Bronchial epithelial cell (primary cell): Measurements from ENCODE around the gene TULP4. TPM values are rescaled to one million over a fixed set of nuclear protein-coding genes. Genes with fewer than 3 reads are reported as not detected.

Experiments
- DNase-seq: peaks from one replicate; pipeline ENCODE4 v3.0.0-alpha.2; 2010; ENCODE audit warnings: low read depth
- FAIRE-seq: peaks from 2 replicates; lab custom pipeline; 2011; peaks lifted over from hg19 to GRCh38; lab: Jason Lieb, UNC
- H3K27me3 ChIP-seq: 2 replicates; pipeline ENCODE4 v1.5.1; 2011; ENCODE audit warnings: low read length; ENCODE audit not compliant: control insufficient read depth, insufficient read depth
- H3K36me3 ChIP-seq: 2 replicates; pipeline ENCODE4 v1.5.1; 2011; ENCODE audit warnings: low read length; ENCODE audit not compliant: control insufficient read depth, insufficient read depth
- H3K4me3 ChIP-seq: 2 replicates; pipeline ENCODE4 v1.5.1; 2011; ENCODE audit warnings: mild to moderate bottlenecking, low read depth, low read length, control low read depth
- total RNA-seq: library from RNA; depleted of rRNA; stranded (reverse); fragments of >200 nt; gene quantifications from 2 replicates; pipeline ENCODE4 v1.2.1, GENCODE V29; 2014
- TF ChIP-seq, protein P1 (sequence below): IDR thresholded peaks from 2 replicates; pipeline ENCODE4 v1.5.1; 2011; ENCODE audit warnings: mild to moderate bottlenecking, moderate library complexity, low read length, control low read depth, inconsistent platforms; ENCODE audit not compliant: insufficient read depth, severe bottlenecking

TULP4 gene
- total RNA-seq, 1 donor from 2014 or later = 127 TPM

DNA sequence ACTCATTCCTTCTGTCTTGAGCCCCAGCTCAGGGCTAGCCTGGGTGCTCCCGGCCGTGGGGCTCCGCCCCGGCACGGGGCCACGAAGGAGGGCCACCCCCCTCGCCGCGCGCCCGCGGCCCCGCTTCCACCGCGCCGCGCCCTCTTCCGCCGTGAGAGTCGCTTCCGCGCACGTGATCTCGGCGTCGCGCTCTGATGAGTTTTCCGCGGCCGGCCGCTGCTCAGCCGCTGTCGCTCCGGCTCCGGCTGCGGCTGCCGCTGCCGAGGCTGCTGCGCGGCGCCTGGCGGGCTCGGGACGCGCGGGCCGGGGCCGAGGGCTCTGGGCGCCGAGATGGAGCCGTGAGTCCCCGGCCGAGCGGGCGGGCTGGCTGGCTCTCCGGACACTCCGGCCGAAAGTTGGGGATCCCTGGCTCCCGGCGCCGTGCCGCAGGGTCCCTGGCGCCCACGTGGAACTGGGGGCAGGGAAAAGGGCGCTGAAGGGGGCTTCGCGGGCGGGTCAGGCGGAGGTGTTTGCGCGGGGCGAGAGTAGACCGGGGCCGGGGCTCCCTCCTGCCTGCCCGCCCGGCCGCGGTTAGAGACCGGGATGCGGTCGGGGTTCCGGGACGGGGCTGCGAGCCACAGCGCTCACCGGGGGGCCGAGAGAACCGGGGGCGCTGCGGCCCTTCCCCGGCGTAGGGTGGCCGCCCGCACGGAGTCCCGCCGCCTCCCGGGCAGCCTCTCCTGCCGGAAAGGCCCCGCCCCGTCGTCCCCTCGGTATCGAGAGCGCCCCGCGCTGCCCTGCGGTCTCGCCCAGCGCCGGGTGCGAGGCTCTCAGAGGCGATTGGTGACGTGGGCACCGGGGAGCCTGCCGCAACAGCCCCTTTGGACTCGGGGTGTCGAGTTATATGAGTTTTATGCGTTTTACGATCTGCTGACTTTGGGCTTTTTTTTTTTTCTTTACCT is 247.9 kb downstream of the TULP4 start, which contains the start of gene TMEM181:
TSS of gene TMEM181 (plus strand) at position 197 of the 941 bp plus-strand sequence. CDS start at position 331, 134 bp downstream.
- TF ChIP-seq, protein P1, sequence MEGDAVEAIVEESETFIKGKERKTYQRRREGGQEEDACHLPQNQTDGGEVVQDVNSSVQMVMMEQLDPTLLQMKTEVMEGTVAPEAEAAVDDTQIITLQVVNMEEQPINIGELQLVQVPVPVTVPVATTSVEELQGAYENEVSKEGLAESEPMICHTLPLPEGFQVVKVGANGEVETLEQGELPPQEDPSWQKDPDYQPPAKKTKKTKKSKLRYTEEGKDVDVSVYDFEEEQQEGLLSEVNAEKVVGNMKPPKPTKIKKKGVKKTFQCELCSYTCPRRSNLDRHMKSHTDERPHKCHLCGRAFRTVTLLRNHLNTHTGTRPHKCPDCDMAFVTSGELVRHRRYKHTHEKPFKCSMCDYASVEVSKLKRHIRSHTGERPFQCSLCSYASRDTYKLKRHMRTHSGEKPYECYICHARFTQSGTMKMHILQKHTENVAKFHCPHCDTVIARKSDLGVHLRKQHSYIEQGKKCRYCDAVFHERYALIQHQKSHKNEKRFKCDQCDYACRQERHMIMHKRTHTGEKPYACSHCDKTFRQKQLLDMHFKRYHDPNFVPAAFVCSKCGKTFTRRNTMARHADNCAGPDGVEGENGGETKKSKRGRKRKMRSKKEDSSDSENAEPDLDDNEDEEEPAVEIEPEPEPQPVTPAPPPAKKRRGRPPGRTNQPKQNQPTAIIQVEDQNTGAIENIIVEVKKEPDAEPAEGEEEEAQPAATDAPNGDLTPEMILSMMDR = no peak
- no peaks in the 10 kb centered on the region for H3K27me3 ChIP-seq
- H3K36me3 ChIP-seq = no peaks in the 10 kb centered on the region
- DNase-seq (peak; percentile 60), FAIRE-seq (no peak)
- H3K4me3 ChIP-seq = peak within 1 kb of the TSS; percentile 82

- FAIRE-seq = no peak
- Histone ChIP-seq H3K27me3 (no peaks in the 10 kb centered on the region), H3K36me3 (no peaks in the 10 kb centered on the region), H3K4me3 (peak overlapping the region; percentile 82)
- DNase-seq = no peak
- TF ChIP-seq, protein P1 = no peak
Observed at GRCh38 chr6:158560836-158561320, 248.6 kb downstream of the TULP4 start.

Other genes with a start within 250 kb of the TULP4 start
- gene SERAC1, start 144.2 kb upstream of the TULP4 start, total RNA-seq = 12.1 and 15.1 TPM in 2 replicates
- gene GTF2H5, start 144.1 kb upstream of the TULP4 start, total RNA-seq = 4.2 and 6.5 TPM in 2 replicates
- gene TMEM181, start 247.6 kb downstream of the TULP4 start, total RNA-seq = 30.0 and 35.3 TPM in 2 replicates